Measurements from ENCODE around the gene COL18A1.
"Not testable (repeated sequence)": the region's sequence is repeated elsewhere in the genome, so short reads cannot be mapped to it uniquely, and the experiment has no call there.

COL18A1 gene

GRCh38 chr21:45430521-45431501 is 25.8 kb downstream of the COL18A1 start:
- no peaks in the 10 kb centered on the region for H3K36me3 ChIP-seq (ENCODE audit: insufficient read depth, low read length)
- peaks cover 18% of the 10 kb centered on the region for H3K4me1 ChIP-seq (ENCODE audit: insufficient read depth, low read length)
- H3K9ac ChIP-seq (ENCODE audit: low read length) = no peak overlapping the region
- no peak overlapping the region for H3K27ac ChIP-seq (ENCODE audit: low read depth, low read length)
- no peaks in the 10 kb centered on the region for H3K27me3 ChIP-seq (ENCODE audit: control insufficient read depth in 1 of 2, insufficient read depth in 2 of 2, low read length in 2 of 2)
- H3K4me3 ChIP-seq (ENCODE audit: low read depth in 1 of 2, low read length in 2 of 2) = no peak overlapping the region
- H3K9me3 ChIP-seq (ENCODE audit: low read length) = no peaks in the 10 kb centered on the region

DNA sequence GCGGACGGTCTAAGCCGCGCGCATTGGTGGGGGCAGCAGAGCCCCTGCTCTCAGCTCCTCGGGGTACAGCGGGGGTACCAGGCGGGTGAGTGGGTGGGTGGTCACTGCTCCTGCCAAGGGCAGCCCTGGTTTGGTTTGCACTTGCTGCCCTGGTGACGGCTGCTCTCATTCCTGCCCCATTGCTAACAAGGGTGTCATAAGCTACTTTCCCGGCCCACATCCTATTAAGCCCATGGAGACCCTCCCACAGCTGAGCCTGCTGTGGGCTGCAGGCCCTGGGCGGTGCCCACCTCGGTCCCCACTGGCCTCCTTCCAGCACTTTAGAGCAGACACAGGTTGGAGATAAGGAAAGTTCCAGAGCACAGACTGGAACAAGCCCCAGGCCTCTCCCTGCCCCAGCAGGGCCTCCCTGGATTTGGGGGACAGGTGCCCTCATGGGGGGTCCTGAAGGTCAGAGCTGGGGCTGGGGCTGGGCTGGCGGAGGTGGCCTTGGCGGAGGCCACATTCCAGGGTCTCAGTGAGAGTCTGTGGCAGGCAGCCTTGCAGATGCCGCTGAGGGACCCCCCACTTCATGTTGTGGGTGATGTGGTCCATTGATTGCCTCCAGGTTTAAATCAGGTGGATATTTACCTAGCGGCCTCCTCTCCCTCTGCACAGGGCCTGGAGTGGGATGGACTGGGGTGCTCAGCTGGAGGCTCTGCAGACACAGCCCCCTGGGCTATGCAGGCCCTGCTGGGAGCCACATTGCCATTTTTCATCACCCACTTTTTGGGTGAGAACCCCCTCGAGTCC is 27.0 kb downstream of the COL18A1 start:
- no peaks in the 10 kb centered on the region for H3K36me3 ChIP-seq (ENCODE audit: insufficient read depth, low read length)
- peaks cover 18% of the 10 kb centered on the region for H3K4me1 ChIP-seq (ENCODE audit: insufficient read depth, low read length)
- H3K27me3 ChIP-seq (ENCODE audit: control insufficient read depth in 1 of 2, insufficient read depth in 2 of 2, low read length in 2 of 2) = no peaks in the 10 kb centered on the region
- no peaks in the 10 kb centered on the region for H3K9me3 ChIP-seq (ENCODE audit: low read length)
- H3K27ac ChIP-seq (ENCODE audit: low read depth, low read length) = peak overlapping the region; percentile 56
- no peak overlapping the region for H3K9ac ChIP-seq (ENCODE audit: low read length)
- no peak overlapping the region for H3K4me3 ChIP-seq (ENCODE audit: low read depth in 1 of 2, low read length in 2 of 2)

DNA sequence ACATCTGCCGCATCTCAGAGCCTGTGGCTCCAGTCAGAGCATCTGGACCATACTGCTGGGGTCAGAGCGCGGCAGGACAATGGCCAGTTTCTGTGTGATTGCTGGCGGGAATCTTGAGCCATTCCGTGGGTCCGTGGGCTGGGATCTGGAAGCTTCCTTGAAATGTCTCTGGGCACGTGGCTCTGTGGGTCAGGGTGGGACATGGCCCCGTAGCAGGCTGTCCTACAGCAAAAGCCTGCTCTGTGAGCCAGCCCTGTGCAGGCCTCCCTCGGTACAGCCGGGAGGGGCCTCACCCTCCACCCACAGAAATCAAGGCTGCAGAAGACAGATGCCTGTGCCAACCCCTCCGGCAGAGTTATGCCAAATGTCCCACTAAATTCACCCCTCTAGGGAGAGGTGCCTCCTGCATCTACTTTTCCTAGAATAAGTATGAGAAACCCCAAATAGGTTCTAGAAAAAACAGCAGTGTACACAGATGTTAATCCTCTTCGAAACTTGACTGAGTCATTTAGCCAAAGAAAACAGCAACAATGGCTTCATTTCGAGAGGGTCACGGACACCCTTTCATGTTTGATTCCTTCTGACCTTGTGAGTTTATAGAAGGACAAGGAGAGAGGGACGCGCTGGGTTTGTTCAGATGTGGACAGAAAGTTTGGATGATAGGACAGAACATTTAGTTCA is 27.8 kb downstream of the COL18A1 start:
- peaks cover 18% of the 10 kb centered on the region for H3K4me1 ChIP-seq (ENCODE audit: insufficient read depth, low read length)
- H3K9ac ChIP-seq (ENCODE audit: low read length) = no peak overlapping the region
- H3K27ac ChIP-seq (ENCODE audit: low read depth, low read length) = peak overlapping the region; percentile 56
- H3K9me3 ChIP-seq (ENCODE audit: low read length) = no peaks in the 10 kb centered on the region
- no peaks in the 10 kb centered on the region for H3K36me3 ChIP-seq (ENCODE audit: insufficient read depth, low read length)
- H3K4me3 ChIP-seq (ENCODE audit: low read depth in 1 of 2, low read length in 2 of 2) = no peak overlapping the region
- no peaks in the 10 kb centered on the region for H3K27me3 ChIP-seq (ENCODE audit: control insufficient read depth in 1 of 2, insufficient read depth in 2 of 2, low read length in 2 of 2)

GRCh38 chr21:45433301-45433700 is 28.3 kb downstream of the COL18A1 start:
- H3K27ac ChIP-seq (ENCODE audit: low read depth, low read length) = no peak overlapping the region
- H3K4me1 ChIP-seq (ENCODE audit: insufficient read depth, low read length) = peaks cover 14% of the 10 kb centered on the region

DNA sequence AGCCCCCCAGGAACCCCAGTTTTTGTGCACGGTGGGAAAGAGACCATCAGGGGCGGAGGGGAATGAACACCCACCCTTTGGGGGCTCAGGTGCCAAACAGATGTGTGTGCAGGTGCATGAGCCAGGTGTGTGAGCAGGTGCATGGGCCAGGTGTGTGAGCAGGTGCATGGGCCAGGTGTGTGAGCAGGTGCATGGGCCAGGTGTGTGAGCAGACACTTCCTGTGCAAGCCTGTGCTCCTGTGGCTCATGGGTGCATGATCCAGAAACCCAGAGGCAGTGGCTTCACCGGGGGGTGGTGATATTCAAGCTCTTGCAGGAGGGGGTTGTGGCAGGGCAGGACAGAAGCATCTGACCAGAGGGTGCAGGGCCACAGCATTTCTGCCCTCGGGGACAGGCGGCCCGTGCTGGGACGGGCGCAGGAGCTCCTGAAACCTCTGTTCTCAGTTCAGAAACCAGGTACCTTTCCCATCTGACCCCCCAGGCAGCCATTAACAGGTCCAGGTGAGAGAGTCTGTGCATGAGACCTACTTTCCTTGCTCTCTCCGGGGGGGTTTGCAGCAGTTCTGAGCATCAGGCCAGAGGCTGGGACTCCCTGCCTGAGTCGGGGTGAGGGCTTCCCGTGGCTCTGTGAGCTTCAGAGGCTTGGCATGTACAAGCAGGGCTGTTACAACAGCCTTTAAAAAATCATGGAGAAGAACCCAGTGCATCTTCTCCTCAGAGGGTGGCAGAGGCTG is 29.1 kb downstream of the COL18A1 start:
- Histone ChIP-seq H3K36me3 (ENCODE audit: insufficient read depth, low read length) (no peaks in the 10 kb centered on the region), H3K27ac (ENCODE audit: low read depth, low read length) (no peak overlapping the region), H3K9me3 (ENCODE audit: low read length) (no peaks in the 10 kb centered on the region), H3K4me3 (ENCODE audit: low read depth in 1 of 2, low read length in 2 of 2) (no peak overlapping the region), H3K4me1 (ENCODE audit: insufficient read depth, low read length) (peaks cover 22% of the 10 kb centered on the region), H3K9ac (ENCODE audit: low read length) (no peak overlapping the region), H3K27me3 (ENCODE audit: control insufficient read depth in 1 of 2, insufficient read depth in 2 of 2, low read length in 2 of 2) (no peaks in the 10 kb centered on the region)

More at GRCh38 chr21:45433301-45433700, 28.3 kb downstream of the COL18A1 start:
- no peak overlapping the region for H3K4me3 ChIP-seq (ENCODE audit: low read depth in 1 of 2, low read length in 2 of 2)
- H3K36me3 ChIP-seq (ENCODE audit: insufficient read depth, low read length) = no peaks in the 10 kb centered on the region
- H3K9ac ChIP-seq (ENCODE audit: low read length) = no peak overlapping the region
- H3K27me3 ChIP-seq (ENCODE audit: control insufficient read depth in 1 of 2, insufficient read depth in 2 of 2, low read length in 2 of 2) = no peaks in the 10 kb centered on the region
- no peaks in the 10 kb centered on the region for H3K9me3 ChIP-seq (ENCODE audit: low read length)

DNA sequence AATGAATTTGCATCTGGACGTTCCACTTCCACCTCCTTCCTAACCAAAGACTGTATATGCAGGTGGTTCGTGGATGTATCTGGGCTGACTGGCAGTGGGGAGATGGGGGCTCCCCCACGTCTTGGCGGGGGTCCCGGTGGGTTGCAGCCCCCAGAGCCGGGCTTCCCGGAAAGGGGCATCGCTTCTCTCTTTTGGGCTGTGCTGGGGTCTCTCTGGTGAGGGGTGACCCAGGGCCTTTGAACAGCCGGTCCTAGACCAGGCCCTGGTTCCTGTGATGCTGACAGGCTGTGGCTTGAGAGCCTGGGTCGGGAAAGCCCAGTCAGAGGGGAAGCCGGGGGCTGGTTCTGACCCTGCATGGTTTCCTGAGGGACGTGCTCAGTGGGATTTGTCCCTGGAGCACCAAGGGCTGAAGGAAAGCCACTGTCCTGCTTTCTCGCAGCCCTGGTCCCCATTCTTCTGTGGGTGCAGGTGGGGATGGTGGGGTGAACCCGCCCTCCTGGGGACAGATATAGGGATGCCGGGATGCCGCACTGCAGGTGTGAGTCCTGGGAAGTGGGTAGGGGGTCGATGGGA is 29.8 kb downstream of the COL18A1 start:
- peaks cover 26% of the 10 kb centered on the region for H3K4me1 ChIP-seq (ENCODE audit: insufficient read depth, low read length)
- H3K4me3 ChIP-seq (ENCODE audit: low read depth in 1 of 2, low read length in 2 of 2) = no peak overlapping the region
- no peaks in the 10 kb centered on the region for H3K36me3 ChIP-seq (ENCODE audit: insufficient read depth, low read length)
- H3K27me3 ChIP-seq (ENCODE audit: control insufficient read depth in 1 of 2, insufficient read depth in 2 of 2, low read length in 2 of 2) = no peaks in the 10 kb centered on the region
- no peaks in the 10 kb centered on the region for H3K9me3 ChIP-seq (ENCODE audit: low read length)
- no peak overlapping the region for H3K9ac ChIP-seq (ENCODE audit: low read length)
- no peak overlapping the region for H3K27ac ChIP-seq (ENCODE audit: low read depth, low read length)

DNA sequence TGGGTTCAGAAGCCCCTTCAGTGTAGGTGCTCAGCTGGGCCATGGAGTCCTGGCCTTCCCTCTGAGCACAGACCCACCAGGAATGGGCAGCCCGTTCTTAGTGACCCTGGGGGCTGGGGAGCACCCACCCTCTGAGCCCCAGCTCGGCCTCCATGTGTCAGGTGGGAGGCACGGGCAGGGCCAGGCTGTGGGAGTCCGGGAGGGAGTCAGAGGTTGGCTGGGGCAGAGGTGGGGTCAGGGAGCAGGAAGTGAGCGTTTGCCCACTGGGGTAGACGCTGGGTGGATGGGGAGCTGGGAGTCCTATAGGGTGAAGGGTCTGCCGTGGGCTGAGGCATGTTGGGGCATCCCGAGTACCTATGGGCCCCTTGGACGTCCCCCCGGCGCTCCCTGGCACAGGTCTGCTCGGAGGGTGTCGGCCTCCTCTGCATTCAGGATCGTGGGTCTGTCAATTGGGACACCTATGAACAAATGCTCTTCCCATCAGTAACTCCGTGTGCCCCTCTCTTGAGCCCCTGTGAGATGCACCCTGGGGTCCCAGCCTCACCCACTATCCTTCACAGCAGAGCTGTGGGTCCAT is 30.5 kb downstream of the COL18A1 start:
- H3K4me1 ChIP-seq (ENCODE audit: insufficient read depth, low read length) = peaks cover 27% of the 10 kb centered on the region
- no peak overlapping the region for H3K4me3 ChIP-seq (ENCODE audit: low read depth in 1 of 2, low read length in 2 of 2)
- H3K36me3 ChIP-seq (ENCODE audit: insufficient read depth, low read length) = no peaks in the 10 kb centered on the region
- H3K27ac ChIP-seq (ENCODE audit: low read depth, low read length) = no peak overlapping the region
- H3K9ac ChIP-seq (ENCODE audit: low read length) = no peak overlapping the region
- H3K27me3 ChIP-seq (ENCODE audit: control insufficient read depth in 1 of 2, insufficient read depth in 2 of 2, low read length in 2 of 2) = no peaks in the 10 kb centered on the region
- H3K9me3 ChIP-seq (ENCODE audit: low read length) = no peaks in the 10 kb centered on the region

DNA sequence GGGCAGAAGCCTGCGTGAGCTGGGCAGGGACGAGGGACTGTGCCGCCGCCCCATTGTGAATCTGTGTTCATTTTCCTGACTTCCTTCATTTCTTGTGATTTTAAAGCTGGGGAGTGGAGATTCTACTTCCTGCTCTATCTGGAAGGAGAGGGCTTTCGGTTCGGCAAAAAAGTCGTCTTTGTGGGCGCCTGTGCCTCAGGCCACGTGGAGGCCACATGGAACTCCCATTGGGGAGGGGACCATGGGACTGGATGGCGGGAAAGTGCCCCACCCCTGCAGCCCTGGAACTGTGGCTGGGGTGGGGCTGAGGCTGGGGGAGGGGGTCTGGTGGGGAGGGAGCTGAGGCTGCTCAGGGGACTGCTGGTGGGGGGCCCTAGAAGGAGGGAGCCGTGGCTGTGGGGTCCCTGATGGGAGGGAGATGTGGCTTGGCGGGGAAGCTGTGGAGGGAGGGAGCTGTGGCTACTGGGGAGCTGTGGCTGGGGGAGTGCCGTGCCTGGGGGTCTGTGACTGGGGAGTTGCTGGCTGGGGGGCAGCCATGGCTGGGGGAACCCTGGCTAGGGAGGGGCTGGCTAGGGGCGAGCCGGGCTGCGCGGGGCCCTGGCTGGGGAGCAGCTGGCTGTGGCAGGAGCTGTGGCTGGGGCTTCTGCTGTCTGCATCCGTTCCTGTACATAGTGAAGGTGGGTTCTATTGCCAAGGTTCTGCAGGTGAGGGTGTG is 31.5 kb downstream of the COL18A1 start:
- no peaks in the 10 kb centered on the region for H3K36me3 ChIP-seq (ENCODE audit: insufficient read depth, low read length)
- no peaks in the 10 kb centered on the region for H3K9me3 ChIP-seq (ENCODE audit: low read length)
- H3K4me3 ChIP-seq (ENCODE audit: low read depth in 1 of 2, low read length in 2 of 2) = no peak overlapping the region
- H3K9ac ChIP-seq (ENCODE audit: low read length) = no peak overlapping the region
- no peak overlapping the region for H3K27ac ChIP-seq (ENCODE audit: low read depth, low read length)
- H3K4me1 ChIP-seq (ENCODE audit: insufficient read depth, low read length) = peaks cover 27% of the 10 kb centered on the region
- H3K27me3 ChIP-seq (ENCODE audit: control insufficient read depth in 1 of 2, insufficient read depth in 2 of 2, low read length in 2 of 2) = no peaks in the 10 kb centered on the region

GRCh38 chr21:45437844-45438243 is 32.9 kb downstream of the COL18A1 start:
- H3K4me1 ChIP-seq (ENCODE audit: insufficient read depth, low read length) = peaks cover 14% of the 10 kb centered on the region
- H3K27me3 ChIP-seq (ENCODE audit: control insufficient read depth in 1 of 2, insufficient read depth in 2 of 2, low read length in 2 of 2); H3K36me3 ChIP-seq (ENCODE audit: insufficient read depth, low read length); H3K4me3 ChIP-seq (ENCODE audit: low read depth in 1 of 2, low read length in 2 of 2); H3K27ac ChIP-seq (ENCODE audit: low read depth, low read length); H3K9ac ChIP-seq (ENCODE audit: low read length); H3K9me3 ChIP-seq (ENCODE audit: low read length): not testable (repeated sequence)
